Endothelial cell of umbilical vein (primary cell): Measurements from ENCODE around the gene L2HGDH. TPM values are rescaled to one million over a fixed set of nuclear protein-coding genes. Genes with fewer than 3 reads are reported as not detected.

Source experiments
- BruUV-seq: library from RNA; stranded (reverse); fragments of 400-500 nt; replicated peaks from 2 replicates; lab custom pipeline; 2021; lab: Mats Ljungman, UMichigan
- CTCF ChIA-PET: fragments of 300-600, 350-600 bp; sonication (Branson Sonifier 250); formaldehyde crosslinking; loops from one replicate; lab custom pipeline; 2021; ENCODE audit warnings: antibody characterized with exemption, inconsistent platforms; lab: Charles Lee
- POLR2A ChIA-PET: fragments of 300-600, 350-600 bp; sonication (Branson Sonifier 250); formaldehyde crosslinking; loops from one replicate; lab custom pipeline; 2021; ENCODE audit warnings: antibody characterized with exemption, inconsistent platforms; lab: Charles Lee
- DNase-seq: peaks from one replicate; pipeline ENCODE4 v3.0.0-alpha.2; 2011; ENCODE audit warnings: low read depth, low spot score
- FAIRE-seq: peaks from 2 replicates; lab custom pipeline; 2011; peaks lifted over from hg19 to GRCh38; lab: Jason Lieb, UNC
- H2AFZ ChIP-seq: 2 replicates; pipeline ENCODE4 v1.6.0; 2012; ENCODE audit warnings: low read depth, low read length, control low read depth, inconsistent platforms
- H3K27ac ChIP-seq: 2 replicates; pipeline ENCODE4 v1.5.1; 2011; ENCODE audit warnings: low read depth, mild to moderate bottlenecking, control low read depth, low read length, moderate library complexity; ENCODE audit not compliant: insufficient read depth
- H3K27me3 ChIP-seq, 2 experiments: 2 replicates each; pipeline versions ENCODE4 v1.6.0 to v1.6.1; 2011; ENCODE audit warnings: low read length in 2 of 2, mixed read lengths in 1 of 2; ENCODE audit not compliant: control insufficient read depth in 2 of 2, insufficient read depth in 2 of 2
- H3K36me3 ChIP-seq, 2 experiments: 2 replicates in 1 of 2; 3 replicates in 1 of 2; pipeline ENCODE4 v1.5.1; 2011; ENCODE audit warnings: low read length in 2 of 2, mild to moderate bottlenecking in 1 of 2, moderate library complexity in 1 of 2; ENCODE audit not compliant: control insufficient read depth in 2 of 2, insufficient read depth in 2 of 2; ENCODE audit errors: extremely low read depth in 1 of 2
- H3K4me1 ChIP-seq: 3 replicates; pipeline ENCODE4 v1.5.1; 2011; ENCODE audit warnings: mild to moderate bottlenecking, low read length; ENCODE audit not compliant: control insufficient read depth, insufficient read depth; ENCODE audit errors: extremely low read depth
- H3K4me2 ChIP-seq: 2 replicates; pipeline ENCODE4 v1.6.1; 2011; ENCODE audit warnings: low read length, control low read depth, mixed read lengths; ENCODE audit not compliant: insufficient read depth
- H3K4me3 ChIP-seq, 3 experiments: fragments of 200-600 bp in 1 of 3; sonication (generic), shearing (Covaris generic) in 1 of 3; replicated peaks in 1 of 3; 2 replicates each; pipeline ENCODE4 v1.5.1; 2011 to 2016; ENCODE audit warnings: control low read depth in 3 of 3, low read length in 3 of 3, mild to moderate bottlenecking in 2 of 3, inconsistent platforms in 1 of 3, low read depth in 1 of 3, moderate library complexity in 1 of 3; ENCODE audit not compliant: insufficient read depth in 1 of 3
- H3K79me2 ChIP-seq: 2 replicates; pipeline ENCODE4 v1.6.0; 2012; ENCODE audit warnings: low read length, inconsistent platforms; ENCODE audit not compliant: control insufficient read depth, insufficient read depth
- H3K9ac ChIP-seq: replicated peaks from 2 replicates; pipeline ENCODE3; 2011; ENCODE audit warnings: low read length, control low read depth; ENCODE audit not compliant: insufficient read depth; ENCODE audit errors: extremely low read depth
- H3K9me1 ChIP-seq: replicated peaks from 3 replicates; pipeline ENCODE4 v1.6.0; 2011; ENCODE audit warnings: mild to moderate bottlenecking, low read length; ENCODE audit not compliant: control insufficient read depth, insufficient read depth; ENCODE audit errors: extremely low read depth
- H3K9me3 ChIP-seq: replicated peaks from 2 replicates; pipeline ENCODE4 v1.5.1; 2012; ENCODE audit warnings: low read length, inconsistent platforms; ENCODE audit not compliant: control insufficient read depth, insufficient read depth
- H4K20me1 ChIP-seq: replicated peaks from 2 replicates; pipeline ENCODE3; 2011; ENCODE audit warnings: mild to moderate bottlenecking, low read length; ENCODE audit not compliant: control insufficient read depth, insufficient read depth; ENCODE audit errors: extremely low read depth
- EZH2 ChIP-seq: IDR thresholded peaks from 2 replicates; pipeline ENCODE4 v1.6.1; 2012; ENCODE audit warnings: borderline replicate concordance, low read depth, mild to moderate bottlenecking, moderate library complexity, low read length, inconsistent platforms; ENCODE audit not compliant: severe bottlenecking
- FOS ChIP-seq: IDR thresholded peaks from 2 replicates; pipeline ENCODE4 v1.6.1; 2011; ENCODE audit warnings: mild to moderate bottlenecking, low read length, moderate library complexity, borderline replicate concordance; ENCODE audit not compliant: insufficient read depth
- GATA2 ChIP-seq: IDR thresholded peaks from 2 replicates; pipeline ENCODE4 v1.7.0; 2011; ENCODE audit warnings: low read depth, mild to moderate bottlenecking, moderate library complexity, mixed read lengths, low read length; ENCODE audit not compliant: insufficient read length, insufficient read depth
- JUN ChIP-seq: IDR thresholded peaks from 2 replicates; pipeline ENCODE4 v1.6.1; 2011; ENCODE audit warnings: borderline replicate concordance, low read depth; ENCODE audit not compliant: insufficient read length, insufficient read depth
- MYC ChIP-seq: IDR thresholded peaks from one replicate; pipeline ENCODE4 v1.6.1; 2011; ENCODE audit warnings: mild to moderate bottlenecking, low read depth, low read length
- POLR2A ChIP-seq: IDR thresholded peaks from 2 replicates; pipeline ENCODE4 v1.6.1; 2012; ENCODE audit warnings: low read depth, mild to moderate bottlenecking, control low read depth, low read length
- POLR2AphosphoS5 ChIP-seq: IDR thresholded peaks from 2 replicates; pipeline ENCODE4 v1.6.1; 2012; ENCODE audit warnings: low read depth, mild to moderate bottlenecking, control low read depth, low read length, moderate library complexity; ENCODE audit not compliant: insufficient read depth
- dilution Hi-C: fragments of 300-500 bp; cut with MboI; formaldehyde crosslinking; loops from one replicate; pipeline ENCODE4 v1.15.0; 2019; ENCODE audit warnings: low sequenced_read_pairs; ENCODE audit not compliant: extremely low pct_ligation_motif_present
- intact Hi-C: fragments of 100-400 bp; cut with micrococcal nuclease; formaldehyde crosslinking; loops from one replicate; pipeline ENCODE4 v1.10.0; 2022
- polyA plus RNA-seq, 4 experiments: library from polyadenylated mRNA; depleted of rRNA in 3 of 4; stranded (reverse) in 3 of 4; unstranded in 1 of 4; fragments of >200 nt; gene quantifications; 2 replicates each; pipeline versions ENCODE4 v1.2.1 to v1.2.3, GENCODE V29; 2011 to 2012; ENCODE audit warnings: missing spikeins in 1 of 4
- total RNA-seq: library from RNA; stranded (reverse); gene quantifications from 2 replicates; pipeline ENCODE4 v1.2.3, GENCODE V29; 2021
- TF ChIP-seq, protein P1 (sequence below): IDR thresholded peaks from 2 replicates; pipeline ENCODE4 v1.6.1; 2011; ENCODE audit not compliant: insufficient read depth, insufficient read length
- TF ChIP-seq, protein P2 (sequence below), 2 donors: IDR thresholded peaks; 1 replicate in 1 of 2; 2 replicates in 1 of 2; pipeline ENCODE4 v1.5.1; 2011; ENCODE audit warnings: low read length in 2 of 2, mild to moderate bottlenecking in 2 of 2, moderate library complexity in 2 of 2, control low read depth in 1 of 2, inconsistent platforms in 1 of 2, low read depth in 1 of 2; ENCODE audit not compliant: insufficient read depth in 1 of 2; ENCODE audit errors: extremely low read depth in 1 of 2

Gene L2HGDH
- total and polyA plus RNA-seq, 2 donors (not counting 3 experiments of a cell fraction or from before 2014, with no cell fraction given) = 2.5 to 5.3 TPM

DNA sequence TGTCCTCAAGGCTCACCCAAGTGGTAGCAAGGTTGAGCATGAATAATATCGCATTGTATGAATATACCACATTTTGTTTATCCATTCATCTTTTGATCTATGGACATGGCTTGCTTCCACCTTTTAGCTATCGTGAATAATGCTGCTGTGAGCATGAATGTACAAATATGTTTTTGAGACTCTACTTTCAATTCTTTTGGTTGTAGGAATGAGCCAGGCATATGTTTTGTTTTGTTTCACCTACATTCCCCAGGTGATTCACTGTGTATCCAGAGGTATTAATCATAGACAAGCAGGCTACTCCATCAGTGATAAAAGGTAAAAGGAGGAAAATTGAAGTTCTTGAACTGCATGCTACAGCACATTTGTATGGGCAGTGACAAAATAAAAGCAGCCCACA lies 48.8 kb upstream of the L2HGDH start:
- Histone ChIP-seq H3K9me3 (no peaks in the 10 kb centered on the region), H3K36me3 (no peaks in the 10 kb centered on the region), H3K9ac (no peak overlapping the region), H3K79me2 (no peaks in the 10 kb centered on the region), H3K4me3 (no peak overlapping the region), H3K27me3 (no peaks in the 10 kb centered on the region), H4K20me1 (no peaks in the 10 kb centered on the region), H3K4me1 (peaks cover 12% of the 10 kb centered on the region), H3K4me2 (no peak overlapping the region), H3K27ac (no peak overlapping the region), H3K9me1 (no peaks in the 10 kb centered on the region), H2AFZ (no peak overlapping the region)
- ChIA-PET CTCF (interaction anchor here (1.1 kb wide), 2 partner anchors 16 to 20 kb away, joined by 3 to 4 read pairs; no protein-coding TSS in a partner anchor), POLR2A (interaction anchor here (0.6 kb wide), 1 partner anchor 43 kb away, joined by 3 read pairs; no protein-coding TSS in a partner anchor)
- dilution Hi-C loops = no loop called here
- intact Hi-C loops = no loop called here
- TF ChIP-seq, protein P1, sequence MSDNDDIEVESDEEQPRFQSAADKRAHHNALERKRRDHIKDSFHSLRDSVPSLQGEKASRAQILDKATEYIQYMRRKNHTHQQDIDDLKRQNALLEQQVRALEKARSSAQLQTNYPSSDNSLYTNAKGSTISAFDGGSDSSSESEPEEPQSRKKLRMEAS = no peak
- TF ChIP-seq GATA2 (no peak), JUN (no peak), EZH2 (no peak), FOS (no peak), POLR2AphosphoS5 (no peak), MYC (no peak), POLR2A (no peak)
- TF ChIP-seq, protein P2, sequence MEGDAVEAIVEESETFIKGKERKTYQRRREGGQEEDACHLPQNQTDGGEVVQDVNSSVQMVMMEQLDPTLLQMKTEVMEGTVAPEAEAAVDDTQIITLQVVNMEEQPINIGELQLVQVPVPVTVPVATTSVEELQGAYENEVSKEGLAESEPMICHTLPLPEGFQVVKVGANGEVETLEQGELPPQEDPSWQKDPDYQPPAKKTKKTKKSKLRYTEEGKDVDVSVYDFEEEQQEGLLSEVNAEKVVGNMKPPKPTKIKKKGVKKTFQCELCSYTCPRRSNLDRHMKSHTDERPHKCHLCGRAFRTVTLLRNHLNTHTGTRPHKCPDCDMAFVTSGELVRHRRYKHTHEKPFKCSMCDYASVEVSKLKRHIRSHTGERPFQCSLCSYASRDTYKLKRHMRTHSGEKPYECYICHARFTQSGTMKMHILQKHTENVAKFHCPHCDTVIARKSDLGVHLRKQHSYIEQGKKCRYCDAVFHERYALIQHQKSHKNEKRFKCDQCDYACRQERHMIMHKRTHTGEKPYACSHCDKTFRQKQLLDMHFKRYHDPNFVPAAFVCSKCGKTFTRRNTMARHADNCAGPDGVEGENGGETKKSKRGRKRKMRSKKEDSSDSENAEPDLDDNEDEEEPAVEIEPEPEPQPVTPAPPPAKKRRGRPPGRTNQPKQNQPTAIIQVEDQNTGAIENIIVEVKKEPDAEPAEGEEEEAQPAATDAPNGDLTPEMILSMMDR (IDR thresholded peaks at IDR 0.05; ENCODE audit: extremely low read depth in 1 of 2, insufficient read depth in 1 of 2, low read depth in 1 of 2, low read length in 2 of 2) = no peak
- FAIRE-seq (no peak), DNase-seq (no peak)
- BruUV-seq = no TSS peak
